NOMO-1 (cell line): ENCODE data around the gene TMEM165.
A peak's percentile ranks its signal among the peaks of the same experiment; 100 is the strongest.

Experiments
- DNase-seq, 2 experiments: peaks; one replicate each; lab custom pipeline; 2025; ENCODE audit not compliant: unreplicated experiment in 2 of 2; lab: John Stamatoyannopoulos, UW

Gene TMEM165

GRCh38 chr4:55399581-55399980, 3.8 kb downstream of the TMEM165 start:
- no peak for DNase-seq

- no peak for DNase-seq
Measured at GRCh38 chr4:55405073-55405472, 9.3 kb downstream of the TMEM165 start.

- DNase-seq: no peak
Measured at GRCh38 chr4:55406545-55406944, 10.8 kb downstream of the TMEM165 start.

GRCh38 chr4:55407119-55407518, 11.4 kb downstream of the TMEM165 start:
- no peak for DNase-seq

- no peak for DNase-seq
Measured at GRCh38 chr4:55407764-55408163, 12.0 kb downstream of the TMEM165 start.

- no peak for DNase-seq
Measured at GRCh38 chr4:55409468-55410171, 13.9 kb downstream of the TMEM165 start.

GRCh38 chr4:55410431-55410830, 14.7 kb downstream of the TMEM165 start:
- no peak for DNase-seq

GRCh38 chr4:55411621-55412020, 15.9 kb downstream of the TMEM165 start:
- DNase-seq: no peak

- no peak for DNase-seq
Measured at GRCh38 chr4:55416176-55416575, 20.4 kb downstream of the TMEM165 start.

GRCh38 chr4:55424791-55425190, 29.0 kb downstream of the TMEM165 start:
- DNase-seq: no peak

GRCh38 chr4:55431710-55432336, 36.1 kb downstream of the TMEM165 start:
- DNase-seq: no peak

GRCh38 chr4:55435141-55435841, 39.5 kb downstream of the TMEM165 start:
- DNase-seq: no peak

- no peak for DNase-seq
Measured at GRCh38 chr4:55437356-55437796, 41.6 kb downstream of the TMEM165 start.

- no peak for DNase-seq
Measured at GRCh38 chr4:55437823-55438222, 42.1 kb downstream of the TMEM165 start.

- no peak for DNase-seq
Measured at GRCh38 chr4:55438314-55438713, 42.6 kb downstream of the TMEM165 start.

- DNase-seq: no peak
Measured at GRCh38 chr4:55439023-55439422, 43.3 kb downstream of the TMEM165 start.

- DNase-seq: no peak
Measured at GRCh38 chr4:55440786-55441185, 45.0 kb downstream of the TMEM165 start.

GRCh38 chr4:55442541-55442940, 46.8 kb downstream of the TMEM165 start:
- DNase-seq: no peak

- no peak for DNase-seq
Measured at GRCh38 chr4:55444827-55445226, 49.1 kb downstream of the TMEM165 start.

- peak in 1 of 2 experiments; percentile 36 for DNase-seq
Measured at GRCh38 chr4:55445921-55446577, 50.3 kb downstream of the TMEM165 start.

GRCh38 chr4:55446578-55446922, 50.8 kb downstream of the TMEM165 start:
- DNase-seq: no peak
